Glutamatergic neuron (in vitro differentiated cells): ENCODE results near the gene MPO. TPM values are rescaled to one million over a fixed set of nuclear protein-coding genes. Genes with fewer than 3 reads are reported as not detected.
A peak's percentile ranks its signal among the peaks of the same experiment; 100 is the strongest.

ENCODE experiments used
- DNase-seq: peaks from one replicate; pipeline ENCODE4 v3.0.0; 2022
- H3K27ac Mint-ChIP-seq: one replicate; pipeline ENCODE4 v1.8.0; 2020; ENCODE audit warnings: mild to moderate bottlenecking, mixed read lengths, inconsistent platforms; ENCODE audit not compliant: unreplicated experiment
- H3K27me3 Mint-ChIP-seq: one replicate; pipeline ENCODE4 v1.8.0; 2020; ENCODE audit warnings: mild to moderate bottlenecking, moderate library complexity, mixed read lengths, inconsistent platforms; ENCODE audit not compliant: unreplicated experiment
- H3K36me3 Mint-ChIP-seq: one replicate; pipeline ENCODE4 v1.8.0; 2020; ENCODE audit warnings: mild to moderate bottlenecking, mixed read lengths, inconsistent platforms; ENCODE audit not compliant: unreplicated experiment
- H3K4me1 Mint-ChIP-seq: one replicate; pipeline ENCODE4 v1.8.0; 2020; ENCODE audit warnings: mild to moderate bottlenecking, low read depth, mixed read lengths, inconsistent platforms; ENCODE audit not compliant: unreplicated experiment
- H3K4me3 Mint-ChIP-seq: one replicate; pipeline ENCODE4 v1.8.0; 2020; ENCODE audit warnings: mild to moderate bottlenecking, mixed read lengths, inconsistent platforms; ENCODE audit not compliant: unreplicated experiment
- H3K9me3 Mint-ChIP-seq: one replicate; pipeline ENCODE4 v1.8.0; 2020; ENCODE audit warnings: mild to moderate bottlenecking, moderate library complexity, mixed read lengths, inconsistent platforms; ENCODE audit not compliant: unreplicated experiment
- total RNA-seq: library from RNA; stranded (reverse); fragmentation: NEBNext Ultra II Directional; extraction: Animal tissue kit (Norgen Biotek cat#: 25700); gene quantifications from one replicate; pipeline ENCODE4 v1.2.1, GENCODE V29; 2021; ENCODE audit not compliant: unreplicated experiment
- TF ChIP-seq, protein P1 (sequence below): fragments of 200-600 bp; sonication (generic); IDR thresholded peaks from one replicate; pipeline ENCODE4 v1.5.0; 2021; ENCODE audit not compliant: partially characterized antibody, unreplicated experiment

Gene MPO
- total RNA-seq, 1 donor from 2014 or later: not detected

DNA sequence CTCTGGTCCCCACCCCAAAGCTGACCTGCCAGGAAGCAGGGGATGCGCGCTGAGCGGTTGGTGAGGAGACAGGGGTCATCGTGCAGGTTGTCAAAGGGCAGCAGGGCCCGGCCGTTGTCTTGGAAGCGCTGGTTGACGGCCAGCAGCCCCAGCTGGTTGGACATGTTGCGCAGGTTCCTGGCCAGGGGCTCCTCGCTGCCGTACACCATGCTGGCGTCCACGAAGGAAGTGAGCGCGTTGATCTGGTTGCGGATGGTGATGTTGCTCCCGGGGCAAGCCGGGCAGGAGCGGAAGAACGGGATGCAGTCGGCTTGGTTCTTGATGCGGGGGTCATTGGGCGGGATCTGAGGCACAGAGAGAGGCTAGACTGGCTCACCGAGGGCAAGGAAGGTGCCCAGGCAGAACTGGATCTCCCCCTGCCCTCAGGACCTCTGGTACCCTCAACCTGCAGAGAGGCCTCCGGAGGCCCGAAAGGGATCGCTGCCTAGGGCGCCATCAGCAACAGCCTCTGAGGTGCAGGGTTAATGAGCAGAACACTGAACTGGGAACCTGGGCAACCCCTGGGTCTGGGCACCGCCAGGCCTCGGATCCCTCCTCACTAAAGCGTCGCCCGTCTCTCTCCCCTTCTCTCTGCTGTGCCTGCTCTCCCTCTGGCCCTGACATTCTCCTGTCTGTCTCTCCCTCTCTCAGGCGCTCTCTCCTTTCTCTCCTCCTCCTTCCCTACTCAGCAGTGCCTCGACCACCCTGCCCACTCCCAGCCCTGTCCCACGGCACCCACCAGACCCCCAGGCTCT is 2.7 kb downstream of the MPO start:
- Mint-ChIP-seq H3K36me3 (no peaks in the 10 kb centered on the region), H3K27ac (peak overlapping the region; percentile 43), H3K9me3 (peaks cover 2% of the 10 kb centered on the region), H3K4me3 (no peak overlapping the region), H3K4me1 (peaks cover 2% of the 10 kb centered on the region), H3K27me3 (peaks cover 8% of the 10 kb centered on the region)
- TF ChIP-seq, protein P1, sequence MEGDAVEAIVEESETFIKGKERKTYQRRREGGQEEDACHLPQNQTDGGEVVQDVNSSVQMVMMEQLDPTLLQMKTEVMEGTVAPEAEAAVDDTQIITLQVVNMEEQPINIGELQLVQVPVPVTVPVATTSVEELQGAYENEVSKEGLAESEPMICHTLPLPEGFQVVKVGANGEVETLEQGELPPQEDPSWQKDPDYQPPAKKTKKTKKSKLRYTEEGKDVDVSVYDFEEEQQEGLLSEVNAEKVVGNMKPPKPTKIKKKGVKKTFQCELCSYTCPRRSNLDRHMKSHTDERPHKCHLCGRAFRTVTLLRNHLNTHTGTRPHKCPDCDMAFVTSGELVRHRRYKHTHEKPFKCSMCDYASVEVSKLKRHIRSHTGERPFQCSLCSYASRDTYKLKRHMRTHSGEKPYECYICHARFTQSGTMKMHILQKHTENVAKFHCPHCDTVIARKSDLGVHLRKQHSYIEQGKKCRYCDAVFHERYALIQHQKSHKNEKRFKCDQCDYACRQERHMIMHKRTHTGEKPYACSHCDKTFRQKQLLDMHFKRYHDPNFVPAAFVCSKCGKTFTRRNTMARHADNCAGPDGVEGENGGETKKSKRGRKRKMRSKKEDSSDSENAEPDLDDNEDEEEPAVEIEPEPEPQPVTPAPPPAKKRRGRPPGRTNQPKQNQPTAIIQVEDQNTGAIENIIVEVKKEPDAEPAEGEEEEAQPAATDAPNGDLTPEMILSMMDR: no peak
- no peak for DNase-seq

DNA sequence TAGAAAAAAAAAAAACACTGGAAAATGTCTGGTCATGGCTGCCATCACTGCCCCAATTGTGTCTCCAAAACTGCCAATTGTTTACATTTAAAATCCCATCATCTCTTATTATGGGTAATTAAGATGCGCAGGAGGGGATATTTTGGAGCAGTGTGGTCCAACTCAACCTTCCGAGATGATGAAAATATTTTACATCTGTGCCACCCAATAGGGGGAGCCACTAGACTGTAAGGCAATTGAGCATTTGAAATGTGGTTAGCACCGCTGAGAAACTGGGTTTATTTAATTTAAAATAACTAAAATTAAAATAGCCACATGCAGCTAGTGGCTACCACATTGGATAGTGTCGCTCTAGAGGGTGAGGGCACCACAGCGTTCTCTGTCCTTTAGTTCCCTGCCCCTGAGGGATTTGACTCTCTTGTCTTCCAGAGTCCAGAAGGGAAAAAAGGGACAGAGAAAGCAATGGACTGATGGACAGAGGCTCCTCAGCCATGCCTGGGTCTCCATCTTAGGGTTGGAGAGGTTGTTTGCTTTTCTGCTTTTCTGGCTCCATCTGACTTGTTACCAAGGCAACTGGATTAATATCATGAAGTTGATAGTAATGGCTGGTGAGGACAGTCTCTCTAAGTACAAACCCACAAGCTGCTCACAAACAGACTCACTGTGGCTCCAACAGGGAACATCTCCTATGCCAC is 3.5 kb downstream of the MPO start:
- peaks cover 3% of the 10 kb centered on the region for H3K36me3 Mint-ChIP-seq
- peaks cover 12% of the 10 kb centered on the region for H3K27me3 Mint-ChIP-seq
- H3K9me3 Mint-ChIP-seq: peaks cover 2% of the 10 kb centered on the region
- DNase-seq: no peak
- H3K27ac Mint-ChIP-seq: no peak overlapping the region
- no peak overlapping the region for H3K4me3 Mint-ChIP-seq
- peaks cover 2% of the 10 kb centered on the region for H3K4me1 Mint-ChIP-seq
- TF ChIP-seq, protein P1: peak; percentile 44

DNA sequence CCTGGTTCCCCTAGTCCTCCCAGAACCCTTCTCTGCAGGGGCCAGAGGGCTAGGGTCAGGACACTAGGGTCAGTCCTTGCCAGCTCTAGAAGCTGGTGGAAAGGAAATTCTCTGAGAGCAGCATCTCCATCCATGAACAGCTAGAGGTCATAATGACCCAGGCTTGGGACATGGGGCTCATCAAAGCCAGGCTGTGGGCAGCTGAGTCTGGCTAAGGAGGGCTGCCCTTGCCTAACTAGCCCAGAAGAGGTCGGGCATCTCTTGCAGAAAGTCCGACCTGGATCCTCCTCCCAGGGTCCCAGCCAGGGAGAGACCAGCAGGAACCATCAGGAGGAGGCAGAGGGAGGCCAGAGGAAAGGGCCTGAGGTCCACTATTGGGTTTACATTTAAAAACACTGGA is 4.3 kb downstream of the MPO start:
- TF ChIP-seq, protein P1: no peak
- Mint-ChIP-seq H3K36me3 (peaks cover 5% of the 10 kb centered on the region), H3K27ac (no peak overlapping the region)

DNA sequence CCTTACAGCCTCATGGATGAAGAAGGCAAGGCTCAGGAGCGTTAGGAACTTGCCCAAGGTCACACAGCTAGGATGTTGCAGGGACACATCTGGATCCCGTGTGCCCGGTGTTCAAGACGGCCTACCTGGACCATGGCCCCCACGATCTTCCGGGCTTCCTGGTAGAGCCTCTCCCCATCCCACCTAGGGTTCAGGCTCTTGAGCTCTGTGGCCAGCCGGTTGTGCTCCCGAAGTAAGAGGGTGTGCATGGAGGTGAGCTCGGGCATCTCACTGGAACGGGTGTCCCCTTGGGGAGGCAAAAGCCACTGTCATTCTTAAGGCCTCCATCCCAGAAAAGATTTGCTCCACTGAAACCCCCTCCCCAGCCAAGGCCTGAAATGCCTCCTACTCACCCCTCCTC is 5.3 kb downstream of the MPO start:
- Mint-ChIP-seq H3K27me3 (peaks cover 10% of the 10 kb centered on the region), H3K9me3 (peaks cover 2% of the 10 kb centered on the region), H3K4me3 (no peak overlapping the region), H3K27ac (no peak overlapping the region), H3K4me1 (peaks cover 2% of the 10 kb centered on the region), H3K36me3 (peaks cover 5% of the 10 kb centered on the region)
- no peak for DNase-seq
- TF ChIP-seq, protein P1: no peak

More for the DNA sequence above, 4.3 kb downstream of the MPO start:
- peaks cover 2% of the 10 kb centered on the region for H3K9me3 Mint-ChIP-seq
- peaks cover 10% of the 10 kb centered on the region for H3K27me3 Mint-ChIP-seq
- H3K4me1 Mint-ChIP-seq: peaks cover 2% of the 10 kb centered on the region
- no peak for DNase-seq
- no peak overlapping the region for H3K4me3 Mint-ChIP-seq
